GM19468 (cell line): ENCODE measurements around the gene SPOCK2.
A peak's percentile ranks its signal among the peaks of the same experiment; 100 is the strongest.
"Not testable (repeated sequence)": the region's sequence is repeated elsewhere in the genome, so short reads cannot be mapped to it uniquely, and the experiment has no call there.

Experiments
- ATAC-seq: cut with Tn5 transposase; IDR thresholded peaks from one replicate; pipeline ENCODE4 v1.9.1; 2021; ENCODE audit warnings: mild to moderate bottlenecking, moderate library complexity, moderate number of reproducible peaks; ENCODE audit not compliant: unreplicated experiment; ENCODE audit errors: extremely low read depth

The SPOCK2 gene, protein sequence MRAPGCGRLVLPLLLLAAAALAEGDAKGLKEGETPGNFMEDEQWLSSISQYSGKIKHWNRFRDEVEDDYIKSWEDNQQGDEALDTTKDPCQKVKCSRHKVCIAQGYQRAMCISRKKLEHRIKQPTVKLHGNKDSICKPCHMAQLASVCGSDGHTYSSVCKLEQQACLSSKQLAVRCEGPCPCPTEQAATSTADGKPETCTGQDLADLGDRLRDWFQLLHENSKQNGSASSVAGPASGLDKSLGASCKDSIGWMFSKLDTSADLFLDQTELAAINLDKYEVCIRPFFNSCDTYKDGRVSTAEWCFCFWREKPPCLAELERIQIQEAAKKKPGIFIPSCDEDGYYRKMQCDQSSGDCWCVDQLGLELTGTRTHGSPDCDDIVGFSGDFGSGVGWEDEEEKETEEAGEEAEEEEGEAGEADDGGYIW

DNA sequence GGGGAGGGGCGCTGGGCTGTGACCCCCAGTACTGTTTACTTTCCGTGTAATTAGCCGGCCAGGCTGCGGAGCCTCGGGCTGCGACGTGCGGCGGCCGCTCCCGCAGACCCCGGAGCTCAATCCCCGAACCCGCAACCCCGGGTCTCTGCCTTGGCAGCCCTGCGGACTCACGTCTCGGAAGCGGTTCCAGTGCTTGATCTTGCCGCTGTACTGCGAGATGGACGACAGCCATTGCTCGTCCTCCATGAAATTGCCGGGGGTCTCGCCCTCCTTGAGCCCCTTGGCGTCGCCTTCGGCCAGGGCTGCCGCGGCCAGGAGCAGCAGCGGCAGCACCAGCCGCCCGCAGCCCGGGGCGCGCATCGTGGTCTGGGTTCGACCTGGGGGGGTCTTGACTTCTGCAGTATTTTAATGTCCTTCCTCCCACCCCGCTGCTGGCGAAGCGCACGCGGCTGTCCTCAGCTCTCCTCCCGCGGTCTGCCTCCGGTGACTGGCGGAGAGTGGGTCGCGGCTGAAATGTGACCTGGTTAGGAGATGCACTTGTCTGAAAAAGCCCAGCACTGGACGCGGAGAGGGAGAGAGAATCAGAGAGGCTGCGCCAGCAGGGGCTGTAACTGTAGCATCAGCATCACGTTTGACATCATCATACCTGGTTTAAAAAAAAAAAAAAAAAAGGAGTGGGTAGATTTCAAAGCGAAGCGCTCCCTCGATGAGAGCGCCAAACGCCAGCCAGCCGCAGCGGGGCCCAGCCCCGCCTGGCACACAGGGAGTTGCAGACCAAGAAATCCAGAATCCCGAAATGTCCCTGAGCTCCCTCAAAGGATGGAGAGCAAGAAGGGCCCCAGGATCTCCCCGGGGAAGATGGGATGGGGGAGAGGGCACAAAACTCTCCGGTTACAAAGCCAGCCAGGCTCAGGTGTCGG, at the start of gene SPOCK2:
SPOCK2 (minus strand) TSS at position 583 of the 920 bp plus-strand sequence; CDS start at position 360, 223 bp downstream.
- no peak for ATAC-seq

DNA sequence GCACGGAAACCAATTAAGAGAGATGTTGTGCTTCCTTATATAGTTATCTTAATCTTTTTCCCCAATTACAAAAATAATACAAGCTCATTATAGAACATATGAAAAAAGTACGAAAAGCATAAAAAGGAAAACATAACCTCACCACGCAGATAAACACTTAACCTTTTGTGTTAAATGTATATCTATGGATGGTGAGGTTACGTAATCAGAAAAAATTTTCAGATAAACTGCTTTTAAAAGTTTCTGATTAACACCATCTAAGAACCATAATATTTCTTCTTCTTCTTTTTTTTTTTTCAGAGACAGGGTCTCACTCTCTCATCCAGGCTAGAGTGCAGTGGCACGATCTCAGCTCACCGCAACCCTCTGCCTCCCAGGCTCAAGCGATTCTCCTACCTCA, 49.2 kb upstream of the SPOCK2 start:
- ATAC-seq, result no peak

DNA sequence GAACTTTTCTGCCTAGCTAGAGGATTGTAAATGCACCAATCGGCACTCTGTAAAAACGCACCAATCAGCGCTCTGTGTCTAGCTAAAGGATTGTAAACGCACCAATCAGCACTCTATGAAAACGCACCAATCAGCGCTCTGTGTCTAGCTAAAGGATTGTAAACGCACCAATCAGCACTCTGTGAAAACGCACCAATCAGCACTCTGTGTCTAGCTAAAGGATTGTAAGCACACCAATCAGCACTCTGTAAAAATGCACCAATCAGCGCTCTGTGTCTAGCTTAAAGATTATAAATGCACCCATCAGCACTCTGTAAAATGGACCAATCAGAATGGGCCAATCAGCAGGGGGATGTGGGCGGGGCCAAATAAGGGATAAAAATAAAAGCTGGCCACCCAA, 47.9 kb upstream of the SPOCK2 start:
- not testable (repeated sequence) for ATAC-seq

DNA sequence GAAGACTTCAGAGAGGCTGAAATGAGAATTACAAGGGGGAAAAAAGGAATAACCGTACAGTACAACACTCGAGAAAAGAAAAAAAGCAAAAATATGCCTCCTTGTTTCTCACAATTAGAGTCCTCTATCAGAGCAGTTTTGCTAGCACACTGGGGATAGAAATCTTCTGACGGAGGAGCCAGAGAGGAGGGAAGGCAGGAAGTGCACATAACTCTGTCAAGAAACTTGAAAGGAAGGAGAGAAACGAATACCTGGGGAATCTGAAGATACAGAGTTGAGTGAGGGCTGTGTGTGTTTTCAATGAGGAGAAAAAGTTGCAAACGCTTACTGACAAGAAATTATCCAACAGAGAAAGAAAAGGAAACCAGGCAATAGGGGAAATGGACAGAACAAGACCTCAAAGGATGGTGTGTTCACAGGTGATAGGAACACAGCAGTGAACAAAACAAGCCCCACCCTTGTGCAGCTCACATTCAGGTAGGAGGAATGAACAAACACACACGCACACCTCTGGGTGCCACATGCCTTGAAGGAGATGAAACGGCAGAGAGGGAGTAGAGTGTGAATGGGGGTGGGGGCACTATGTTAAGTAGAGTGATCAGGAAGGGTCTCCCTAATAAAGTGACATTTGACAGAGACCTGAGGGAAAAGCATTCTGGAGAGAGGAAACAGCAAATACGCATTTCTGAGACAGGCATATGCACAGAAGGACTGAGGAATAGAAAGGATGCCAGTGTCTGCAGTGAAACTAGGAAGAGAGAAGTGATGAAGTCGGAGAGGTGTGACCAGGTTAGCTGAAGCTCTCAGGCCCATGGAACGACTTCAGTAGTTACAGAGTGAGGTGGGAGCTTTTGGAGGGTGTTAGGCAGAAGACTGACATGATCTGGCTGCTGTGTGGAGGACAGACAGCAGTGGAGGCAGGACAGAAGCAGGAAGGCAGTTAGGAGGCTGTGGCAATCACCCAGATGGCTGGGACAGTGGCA, 46.7 kb upstream of the SPOCK2 start:
- ATAC-seq, result no peak

DNA sequence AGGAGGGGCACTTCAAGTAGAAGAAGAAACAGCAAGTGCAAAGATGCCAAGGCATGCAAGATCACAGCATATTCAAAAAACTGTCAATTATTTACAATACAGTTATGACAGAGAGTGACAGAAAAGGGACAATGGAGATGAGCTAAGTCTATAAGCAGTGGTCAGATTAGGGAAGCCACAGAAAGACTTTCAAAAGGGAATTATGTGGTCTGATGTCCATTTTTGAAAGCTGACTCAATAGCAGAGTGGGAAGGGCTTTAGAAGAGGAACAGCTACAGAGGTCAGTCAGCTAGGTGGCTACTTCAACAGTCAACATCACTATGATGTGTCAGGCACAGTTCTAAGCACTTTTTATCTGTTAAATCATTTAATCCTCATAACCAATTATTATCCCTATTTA, 45.2 kb upstream of the SPOCK2 start:
- ATAC-seq, result peak; percentile 39

DNA sequence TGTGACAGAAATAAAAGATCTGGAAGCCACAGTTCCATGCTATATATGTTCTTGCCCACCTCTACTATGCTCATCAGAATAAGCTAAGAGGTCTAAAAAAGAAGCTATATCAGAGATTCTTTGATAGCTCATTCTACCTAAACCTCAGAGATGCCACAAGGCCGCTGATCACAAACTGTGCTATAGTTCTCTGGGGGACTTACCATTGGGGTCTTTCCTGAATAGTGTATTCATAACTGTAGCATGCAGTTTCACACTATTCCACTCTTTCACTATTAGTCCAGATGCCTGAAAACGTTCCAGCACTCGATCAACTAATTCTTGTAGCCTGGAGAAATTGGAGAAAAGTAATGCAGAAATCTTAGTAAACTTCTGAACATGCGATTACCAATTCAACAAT, 44.5 kb upstream of the SPOCK2 start:
- no peak for ATAC-seq

DNA sequence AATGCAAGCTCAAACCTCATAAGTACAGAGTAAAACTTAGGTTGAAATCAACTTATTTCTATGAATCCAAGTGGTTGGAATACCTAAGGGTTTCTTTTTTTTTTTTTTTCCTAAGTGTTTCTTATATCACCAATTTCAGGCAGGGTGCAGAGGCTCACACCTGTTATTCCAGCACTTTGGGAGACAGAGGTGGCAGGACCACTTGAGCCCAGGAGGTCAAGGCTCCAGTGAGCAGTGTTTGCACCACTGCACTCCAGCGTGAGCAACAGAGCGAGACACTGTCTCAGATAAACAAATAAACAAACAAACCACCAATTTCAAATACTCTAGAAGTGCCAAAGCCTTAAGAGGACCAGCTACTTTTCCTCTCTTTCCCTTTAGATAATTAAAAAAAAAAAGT, 39.2 kb upstream of the SPOCK2 start:
- no peak for ATAC-seq

DNA sequence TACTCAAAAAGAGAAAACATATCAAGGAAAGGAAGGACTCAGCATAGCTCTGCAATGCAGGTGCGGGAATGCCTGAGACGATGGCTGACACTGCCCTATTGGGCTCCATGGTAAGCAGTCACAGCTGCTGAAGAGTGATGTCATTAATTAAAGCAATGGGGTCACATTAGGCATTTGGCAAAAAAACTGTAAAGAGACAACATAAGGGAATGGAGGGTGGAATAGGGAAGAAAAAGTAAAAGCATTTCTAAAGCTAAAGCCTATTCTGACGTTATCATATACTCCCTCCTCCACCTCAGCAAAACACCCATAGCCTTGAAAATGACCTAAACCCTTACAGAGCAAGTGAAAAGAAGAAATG, 38.5 kb upstream of the SPOCK2 start:
- ATAC-seq, result no peak

DNA sequence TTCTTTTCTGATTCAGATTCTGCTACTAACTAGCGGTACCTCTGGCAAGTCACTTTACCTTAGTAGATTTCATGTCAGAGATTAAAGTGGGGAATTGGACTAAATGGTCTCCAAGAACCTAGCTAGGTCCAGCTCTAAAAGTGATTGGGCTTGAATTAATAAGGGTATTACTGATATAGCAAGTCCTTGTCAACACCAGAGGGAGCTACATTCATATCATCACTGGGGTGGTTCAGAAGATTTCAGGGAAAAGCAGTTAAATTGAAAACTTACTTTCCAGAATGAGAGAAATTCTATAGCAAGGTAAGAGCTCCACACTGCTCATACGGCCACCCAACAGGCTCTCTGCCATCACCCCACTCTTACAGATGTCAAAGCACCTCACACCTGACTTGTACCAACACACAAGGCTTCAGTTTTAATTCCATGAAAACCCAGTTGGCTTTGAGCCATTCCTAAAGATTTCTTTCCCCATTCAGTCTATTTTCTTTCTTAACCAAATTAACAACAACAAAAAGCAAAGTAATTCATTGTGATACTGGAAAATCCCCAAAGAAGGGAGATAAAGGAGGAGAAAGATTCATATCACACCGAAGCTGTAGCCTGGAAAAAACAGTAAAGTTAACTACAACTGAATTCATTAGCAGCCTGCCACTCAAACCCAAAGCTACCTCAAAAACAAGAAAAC, 38.0 kb upstream of the SPOCK2 start:
- ATAC-seq, result no peak

DNA sequence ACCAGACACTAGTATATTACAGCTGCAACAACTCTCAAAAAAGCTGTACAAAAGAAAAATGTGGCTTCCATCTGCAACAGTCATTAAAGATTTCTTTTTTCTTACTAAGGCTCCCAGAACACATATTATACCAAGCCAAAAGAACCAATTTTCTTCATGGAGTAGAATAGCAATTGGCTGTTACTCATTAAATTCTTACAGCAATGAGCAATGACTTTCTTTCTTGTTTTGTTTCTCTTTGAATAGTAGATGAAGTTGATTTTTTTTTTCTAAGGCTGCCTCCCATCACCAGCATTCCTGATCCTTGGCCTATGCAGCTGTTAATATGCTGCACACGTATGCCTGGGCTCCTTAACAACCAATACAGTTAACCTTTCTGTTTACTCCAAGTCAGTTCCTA, 36.6 kb upstream of the SPOCK2 start:
- ATAC-seq, result no peak

DNA sequence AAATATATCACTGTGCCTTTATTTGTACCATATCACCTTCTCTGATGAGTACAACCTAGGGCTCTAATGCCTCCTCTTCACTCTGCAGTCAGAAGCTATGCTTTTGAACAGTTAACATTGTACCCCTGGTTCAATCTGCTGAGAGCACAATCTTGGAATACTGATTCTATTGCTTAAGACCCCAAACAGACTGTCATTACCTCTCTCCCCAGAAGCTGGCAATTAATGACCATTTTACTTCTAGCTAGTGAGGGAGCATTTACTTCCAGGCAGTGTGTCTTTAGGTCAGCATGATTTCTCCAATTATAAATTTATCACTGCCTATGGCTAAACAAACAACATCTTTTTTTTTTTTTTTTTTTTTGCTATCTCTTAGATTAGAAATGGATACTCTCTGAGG, 36.0 kb upstream of the SPOCK2 start:
- ATAC-seq, result no peak

DNA sequence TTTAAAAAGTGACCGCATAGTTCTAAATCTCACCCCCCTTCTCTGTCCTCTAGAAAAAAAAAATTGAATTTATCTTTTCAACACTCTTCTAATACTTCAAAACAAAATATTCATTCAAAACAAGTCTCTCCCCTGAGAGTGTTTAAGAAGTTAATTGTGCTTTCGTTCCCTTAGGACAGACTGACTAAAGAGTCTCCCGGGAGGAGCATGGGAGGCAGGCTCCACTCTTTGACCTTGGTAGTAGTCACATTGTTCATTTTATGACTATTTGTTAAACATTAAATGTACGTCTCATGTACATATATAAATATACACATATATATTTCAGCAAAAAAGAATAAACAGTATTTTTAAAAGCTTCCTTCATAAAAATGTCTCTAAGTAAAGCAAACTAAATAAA, 35.3 kb upstream of the SPOCK2 start:
- no peak for ATAC-seq

DNA sequence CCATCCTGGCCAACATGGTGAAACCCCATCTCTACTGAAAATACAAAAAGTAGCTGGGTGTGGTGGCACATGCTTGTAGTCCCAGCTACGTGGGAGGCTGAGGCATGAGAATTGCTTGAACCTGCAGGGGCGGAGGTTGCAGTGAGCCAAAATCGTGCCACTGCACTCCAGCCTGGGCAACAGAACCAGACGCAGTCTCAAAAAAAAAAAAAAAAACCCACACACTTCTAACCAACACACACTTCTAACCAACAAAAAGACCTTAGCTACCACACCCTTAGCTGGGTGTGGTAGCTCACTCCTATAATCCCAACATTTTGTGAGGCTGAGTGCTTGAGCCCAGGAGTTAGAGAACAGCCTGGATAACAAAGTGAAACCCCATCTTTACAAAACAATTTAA, 33.9 kb upstream of the SPOCK2 start:
- ATAC-seq, result no peak

DNA sequence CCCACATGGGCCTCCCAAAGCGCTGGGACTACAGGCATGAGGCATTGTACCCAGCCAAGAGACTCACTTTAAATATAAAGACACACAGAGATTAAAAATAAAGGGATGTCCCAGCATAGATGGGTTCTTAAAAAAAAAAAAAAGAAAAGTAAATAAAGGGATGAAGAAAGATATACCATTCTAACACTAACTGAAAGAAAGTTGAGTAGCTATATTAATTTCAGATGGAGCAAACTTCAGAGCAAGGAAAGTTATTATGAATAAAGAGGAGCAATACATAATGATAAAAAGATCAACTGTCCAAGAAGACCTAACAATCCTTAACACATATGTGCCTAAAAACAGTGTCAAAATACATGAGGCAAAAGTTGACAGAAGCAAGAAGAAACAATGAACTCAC, 33.0 kb upstream of the SPOCK2 start:
- ATAC-seq, result no peak

DNA sequence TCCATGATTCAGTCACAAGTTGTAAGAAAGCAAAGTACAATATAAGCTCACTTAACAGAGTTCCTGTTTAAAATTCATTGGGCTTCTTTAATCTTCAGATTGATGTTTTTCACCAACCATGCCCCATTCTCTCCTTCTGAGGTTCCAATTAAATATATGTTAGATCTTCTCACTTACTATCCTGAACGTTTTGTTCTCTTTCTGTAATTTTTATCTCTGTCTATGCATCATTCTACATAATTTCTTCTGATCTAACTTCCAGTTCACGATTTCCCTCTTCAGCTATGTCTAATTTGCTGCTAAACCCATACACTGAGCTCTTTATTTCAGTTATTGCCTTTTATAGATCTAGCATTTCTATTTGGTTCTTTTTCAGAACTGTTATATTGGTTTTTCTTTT, 28.0 kb upstream of the SPOCK2 start:
- no peak for ATAC-seq

DNA sequence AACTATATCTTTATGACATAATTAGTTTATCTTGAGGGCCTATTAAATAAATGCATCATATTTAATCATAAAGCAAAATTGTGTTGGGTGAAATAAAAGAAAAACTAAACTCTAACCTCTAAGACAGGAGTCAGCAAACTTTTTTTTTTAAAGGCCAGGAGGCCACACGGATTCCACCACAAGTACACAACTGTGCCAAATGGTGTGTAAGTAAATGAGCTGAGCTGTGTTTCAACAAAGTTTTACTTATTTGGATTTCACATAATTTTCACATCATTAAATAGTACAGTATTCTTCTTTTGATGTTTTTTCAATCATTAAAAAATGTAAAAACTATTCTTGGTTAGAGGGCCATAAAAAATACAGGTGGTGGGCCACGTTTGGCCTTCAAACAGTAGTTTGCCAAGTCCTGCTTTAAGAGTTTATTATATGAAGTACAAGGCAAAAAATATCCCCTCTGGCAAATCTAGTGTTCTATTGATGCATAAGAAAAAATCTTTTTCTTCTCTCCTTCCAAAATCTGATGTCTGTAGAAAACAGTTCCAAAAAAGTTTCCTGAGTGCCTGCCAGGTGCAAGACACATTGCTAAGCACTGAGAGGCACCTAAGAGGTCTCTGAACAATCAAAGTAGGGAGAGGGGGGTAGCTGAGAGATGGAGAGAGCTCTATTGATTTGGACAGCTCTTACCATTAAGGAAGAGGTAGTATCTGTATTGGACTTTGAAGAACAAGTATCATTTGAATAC, 26.5 kb upstream of the SPOCK2 start:
- ATAC-seq, result no peak

DNA sequence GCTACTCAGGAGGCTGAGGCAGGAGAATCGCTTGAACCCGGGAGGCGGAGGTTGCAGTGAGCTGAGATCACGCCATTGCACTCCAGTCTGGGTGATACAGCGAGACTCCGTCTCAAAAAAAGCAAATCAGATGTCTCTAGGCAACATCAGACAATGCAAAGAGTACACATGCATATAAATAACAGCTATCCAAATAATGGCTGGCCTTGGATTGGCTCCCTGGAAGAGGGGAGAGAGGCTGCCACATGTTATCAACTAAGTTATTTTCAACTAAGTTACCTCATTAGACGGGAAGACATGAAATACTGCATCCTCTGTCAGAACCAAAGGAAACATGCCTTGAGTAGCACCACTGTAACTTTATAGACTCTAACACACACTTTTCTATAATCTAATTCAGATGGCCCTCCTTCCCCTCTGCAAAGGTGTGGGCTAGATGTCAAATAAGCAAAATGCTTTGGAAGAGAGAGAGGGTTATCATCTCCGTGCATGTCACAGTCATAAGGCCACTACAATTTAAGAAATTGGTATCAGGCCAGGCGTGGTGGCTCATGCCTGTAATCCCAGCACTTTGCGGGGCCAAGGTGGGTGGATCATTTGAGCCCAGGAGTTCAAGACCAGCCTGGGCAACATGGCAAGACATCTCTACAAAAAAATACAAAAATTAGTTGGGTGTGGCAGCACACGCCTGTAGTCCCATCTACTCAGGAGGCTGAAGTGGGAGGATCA, 22.5 kb upstream of the SPOCK2 start:
- no peak for ATAC-seq

DNA sequence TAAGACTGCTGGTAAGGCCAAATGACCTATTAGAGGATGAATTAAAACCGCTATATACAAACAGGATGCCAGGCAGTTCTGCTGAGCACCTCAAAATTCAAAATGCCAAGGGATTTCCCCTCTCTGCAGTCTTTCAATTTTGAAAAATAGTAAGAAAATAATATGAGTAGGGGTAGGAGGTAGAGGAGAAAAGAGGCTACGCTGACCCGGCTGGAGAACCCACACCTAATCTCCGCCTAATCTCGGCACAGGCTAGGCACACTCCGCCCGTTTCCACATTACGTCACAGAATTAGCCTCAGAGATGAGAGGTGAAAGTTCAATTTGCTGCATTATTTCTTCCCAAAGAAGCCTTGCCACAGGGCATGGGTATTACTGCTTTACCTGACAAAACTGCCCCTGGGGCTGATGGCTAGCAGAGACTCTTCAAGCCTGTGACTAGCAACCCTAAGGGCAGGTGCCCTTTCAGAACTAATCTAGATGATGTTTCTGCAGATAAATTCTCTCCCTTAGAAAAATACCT, 21.3 kb upstream of the SPOCK2 start:
- no peak for ATAC-seq
